Upper lobe of left lung (tissue), 6 donors: ENCODE results near the gene PAK5. TPM values are rescaled to one million over a fixed set of nuclear protein-coding genes. Genes with fewer than 3 reads are reported as not detected.

Experiments
- ATAC-seq, 2 donors: fragments of 200-7000 bp; cut with Tn5 transposase; one replicate each; pipeline ENCODE4 v1.9.1; 2022; ENCODE audit warnings: mild to moderate bottlenecking in 2 of 2, moderate library complexity in 2 of 2; ENCODE audit not compliant: low FRiP score in 2 of 2
- DNase-seq, 2 donors: peaks; one replicate each; pipeline ENCODE4 v3.0.0-alpha.2; 2019 to 2020
- H3K27ac ChIP-seq, 4 donors: fragments of 200-600 bp; sonication (generic); one replicate each; pipeline ENCODE4 v1.5.1; 2016 to 2019
- H3K27me3 ChIP-seq, 4 donors: fragments of 200-600 bp; sonication (generic); one replicate each; pipeline ENCODE4 v1.5.1; 2017 to 2019
- H3K36me3 ChIP-seq, 4 donors: fragments of 200-600 bp; sonication (generic); one replicate each; pipeline ENCODE4 v1.5.1; 2016 to 2019
- H3K4me1 ChIP-seq, 4 donors: fragments of 200-600 bp; sonication (generic); one replicate each; pipeline ENCODE4 v1.5.1; 2018 to 2019
- H3K4me3 ChIP-seq, 4 donors: fragments of 200-600 bp; sonication (generic); one replicate each; pipeline ENCODE4 v1.5.1; 2017 to 2019; ENCODE audit warnings: mild to moderate bottlenecking in 2 of 4, moderate library complexity in 1 of 4
- H3K9me3 ChIP-seq, 4 donors: fragments of 200-600 bp; sonication (generic); one replicate each; pipeline ENCODE4 v1.5.1; 2018 to 2019
- CTCF ChIP-seq, 6 experiments: fragments of 450-650 bp in 4 of 6; fragments of 200-600 bp in 2 of 6; sonication (generic) in 2 of 6; IDR thresholded peaks; one replicate each; pipeline ENCODE4 v1.5.1; 2016 to 2019; ENCODE audit warnings: antibody characterized with exemption in 6 of 6
- EP300 ChIP-seq, 4 donors: sonication (generic); formaldehyde crosslinking; IDR thresholded peaks; one replicate each; pipeline ENCODE4 v1.5.1; 2017; ENCODE audit warnings: antibody characterized with exemption in 4 of 4, control low read depth in 2 of 4
- POLR2A ChIP-seq, 4 donors: fragments of 450-650 bp; IDR thresholded peaks; one replicate each; pipeline ENCODE4 v1.5.1; 2016 to 2017; ENCODE audit warnings: antibody characterized with exemption in 4 of 4, mild to moderate bottlenecking in 2 of 4
- POLR2AphosphoS5 ChIP-seq, 2 donors: sonication (generic); formaldehyde crosslinking; IDR thresholded peaks; one replicate each; pipeline ENCODE4 v1.5.1; 2017; ENCODE audit warnings: antibody characterized with exemption in 2 of 2
- WGBS, 2 donors: methylation state at CpG; one replicate each; pipeline ENCODE4 v1.1.5; 2017 to 2018; 5-methylcytosine and 5-hydroxymethylcytosine counted together
- total RNA-seq, 6 donors: library from RNA; depleted of rRNA in 4 of 6; stranded (reverse); fragments of >200 nt in 4 of 6; gene quantifications; one replicate each; pipeline versions ENCODE4 v1.1.0 to v1.2.1, GENCODE V29; 2016 to 2021
- donor health status: DM: no; HTN: no; CAD: no; lungs with moderate emphysema.
- donor health status: DM: no; HTN: yes; CAD: no; lungs with severe emphysema.

The PAK5 gene
- total RNA-seq, 6 donors from 2014 or later = 0.17 to 0.30 (median 0.23) TPM; not detected in 2

- no peak for ATAC-seq
- no peaks in the 10 kb centered on the region for H3K36me3 ChIP-seq
- H3K9me3 ChIP-seq = no peaks in the 10 kb centered on the region
- H3K27ac ChIP-seq = no peak overlapping the region
- H3K4me1 ChIP-seq = no peaks in the 10 kb centered on the region
- H3K4me3 ChIP-seq = no peak overlapping the region
- DNase-seq = no peak
- TF ChIP-seq EP300 (IDR thresholded peaks at IDR 0.05) (no peak), CTCF (IDR thresholded peaks at IDR 0.05) (no peak), POLR2A (IDR thresholded peaks at IDR 0.05) (no peak), POLR2AphosphoS5 (IDR thresholded peaks at IDR 0.05) (no peak)
- H3K27me3 ChIP-seq = no peaks in the 10 kb centered on the region
Measured at GRCh38 chr20:9583151-9583550, 255.7 kb downstream of the PAK5 start.

- no peaks in the 10 kb centered on the region for H3K36me3 ChIP-seq
- no peak for TF ChIP-seq CTCF (IDR thresholded peaks at IDR 0.05)
- no peak for TF ChIP-seq POLR2A (IDR thresholded peaks at IDR 0.05)
- no peak for TF ChIP-seq POLR2AphosphoS5 (IDR thresholded peaks at IDR 0.05)
- H3K27ac ChIP-seq = no peak overlapping the region
- WGBS, 2 donors = 76 to 91% methylated on average over 5 of the region's 5 CpGs
- DNase-seq (no peak), ATAC-seq (no peak)
- no peaks in the 10 kb centered on the region for H3K4me1 ChIP-seq
- H3K4me3 ChIP-seq = no peak overlapping the region
- H3K27me3 ChIP-seq = no peaks in the 10 kb centered on the region
- no peaks in the 10 kb centered on the region for H3K9me3 ChIP-seq
Measured at GRCh38 chr20:9582137-9582536, 256.7 kb downstream of the PAK5 start.

GRCh38 chr20:9581509-9581908, 257.4 kb downstream of the PAK5 start:
- TF ChIP-seq EP300 (IDR thresholded peaks at IDR 0.05) = no peak
- TF ChIP-seq CTCF (IDR thresholded peaks at IDR 0.05) = no peak
- TF ChIP-seq POLR2A (IDR thresholded peaks at IDR 0.05) = no peak
- TF ChIP-seq POLR2AphosphoS5 (IDR thresholded peaks at IDR 0.05) = no peak
- DNase-seq = no peak

GRCh38 chr20:9578594-9578993, 260.3 kb downstream of the PAK5 start:
- Histone ChIP-seq H3K36me3 (no peaks in the 10 kb centered on the region), H3K4me3 (no peak overlapping the region), H3K27ac (no peak overlapping the region), H3K27me3 (no peaks in the 10 kb centered on the region), H3K4me1 (no peaks in the 10 kb centered on the region), H3K9me3 (no peaks in the 10 kb centered on the region)
- DNase-seq (no peak), ATAC-seq (no peak)
- WGBS, 2 donors = 38 to 52% methylated on average over 2 of the region's 2 CpGs
- TF ChIP-seq CTCF (IDR thresholded peaks at IDR 0.05) (no peak), POLR2AphosphoS5 (IDR thresholded peaks at IDR 0.05) (no peak), EP300 (IDR thresholded peaks at IDR 0.05) (no peak), POLR2A (IDR thresholded peaks at IDR 0.05) (no peak)

More at GRCh38 chr20:9581509-9581908, 257.4 kb downstream of the PAK5 start:
- Histone ChIP-seq H3K4me1 (no peaks in the 10 kb centered on the region), H3K9me3 (no peaks in the 10 kb centered on the region), H3K4me3 (no peak overlapping the region), H3K27ac (no peak overlapping the region), H3K27me3 (no peaks in the 10 kb centered on the region), H3K36me3 (no peaks in the 10 kb centered on the region)
- ATAC-seq = no peak
- 56 to 80% methylated on average over 4 of the region's 4 CpGs for WGBS, 2 donors

- TF ChIP-seq POLR2AphosphoS5 (IDR thresholded peaks at IDR 0.05) (no peak), POLR2A (IDR thresholded peaks at IDR 0.05) (no peak), CTCF (IDR thresholded peaks at IDR 0.05) (no peak), EP300 (IDR thresholded peaks at IDR 0.05) (no peak)
- Histone ChIP-seq H3K9me3 (no peaks in the 10 kb centered on the region), H3K27ac (no peak overlapping the region), H3K4me1 (no peaks in the 10 kb centered on the region), H3K36me3 (no peaks in the 10 kb centered on the region), H3K4me3 (no peak overlapping the region), H3K27me3 (no peaks in the 10 kb centered on the region)
- DNase-seq (no peak), ATAC-seq (no peak)
- 86% methylated on average over 7 of the region's 7 CpGs for WGBS, 2 donors
Measured at GRCh38 chr20:9577397-9577796, 261.5 kb downstream of the PAK5 start.
